ENCODE data around the gene TMEM132A. TPM values are rescaled to one million over a fixed set of nuclear protein-coding genes. Genes with fewer than 3 reads are reported as not detected.

Gene TMEM132A
- total RNA-seq, 1 donor from 2014 or later: 164 TPM

GRCh38 chr11:60951606-60951903, 27.3 kb downstream of the TMEM132A start:
- H3K27me3 Mint-ChIP-seq (ENCODE audit: unreplicated experiment): peaks cover 13% of the 10 kb centered on the region
- H3K36me3 Mint-ChIP-seq (ENCODE audit: low read depth, unreplicated experiment): no peaks in the 10 kb centered on the region

DNA sequence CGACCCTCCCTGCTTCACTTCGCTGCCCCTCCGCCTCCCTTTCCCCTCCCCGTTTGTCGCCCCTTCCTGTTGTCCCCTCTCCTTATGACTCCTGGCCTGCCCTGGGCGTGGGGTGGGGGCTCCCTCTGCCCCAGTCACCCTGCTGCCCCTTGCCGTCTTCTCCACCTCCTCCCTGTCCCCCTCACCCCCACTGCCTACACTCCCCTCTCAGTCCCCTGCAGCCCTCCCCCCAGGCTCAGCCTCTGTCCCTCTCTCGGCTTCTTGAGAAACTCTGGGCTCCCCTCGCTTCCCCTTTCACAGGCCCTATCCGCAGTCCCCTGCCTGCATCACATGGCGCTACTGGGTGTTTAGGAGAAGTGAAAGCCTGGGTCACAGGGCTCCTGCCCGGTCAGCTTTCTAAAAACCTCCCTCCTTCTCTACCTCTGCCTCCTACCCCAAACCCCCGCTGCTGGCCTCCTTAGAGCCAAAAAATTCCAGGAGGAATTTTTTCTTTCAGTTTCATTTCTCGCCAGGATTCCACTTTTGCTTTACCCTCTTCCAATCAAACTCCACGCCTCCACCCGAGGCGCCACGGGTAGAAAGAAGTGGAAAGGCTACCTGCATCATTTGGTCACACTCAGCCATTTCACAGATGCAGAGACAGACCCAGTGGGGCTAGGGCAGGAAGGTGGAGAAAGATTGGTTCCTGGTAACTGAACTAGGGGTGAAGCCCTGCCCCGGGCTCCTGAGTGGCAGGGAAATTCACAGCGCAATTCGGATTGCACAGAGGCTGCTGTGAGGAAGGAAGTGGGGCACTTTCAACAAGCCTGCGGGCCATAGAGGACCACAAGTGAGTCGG, 27.9 kb downstream of the TMEM132A start, which contains the start of gene SLC15A3:
Gene SLC15A3, minus strand, starts transcription at position 273 of the 838 bp plus-strand sequence. CDS start 625 bp downstream, outside the sequence.
- TF ChIP-seq, protein P1, sequence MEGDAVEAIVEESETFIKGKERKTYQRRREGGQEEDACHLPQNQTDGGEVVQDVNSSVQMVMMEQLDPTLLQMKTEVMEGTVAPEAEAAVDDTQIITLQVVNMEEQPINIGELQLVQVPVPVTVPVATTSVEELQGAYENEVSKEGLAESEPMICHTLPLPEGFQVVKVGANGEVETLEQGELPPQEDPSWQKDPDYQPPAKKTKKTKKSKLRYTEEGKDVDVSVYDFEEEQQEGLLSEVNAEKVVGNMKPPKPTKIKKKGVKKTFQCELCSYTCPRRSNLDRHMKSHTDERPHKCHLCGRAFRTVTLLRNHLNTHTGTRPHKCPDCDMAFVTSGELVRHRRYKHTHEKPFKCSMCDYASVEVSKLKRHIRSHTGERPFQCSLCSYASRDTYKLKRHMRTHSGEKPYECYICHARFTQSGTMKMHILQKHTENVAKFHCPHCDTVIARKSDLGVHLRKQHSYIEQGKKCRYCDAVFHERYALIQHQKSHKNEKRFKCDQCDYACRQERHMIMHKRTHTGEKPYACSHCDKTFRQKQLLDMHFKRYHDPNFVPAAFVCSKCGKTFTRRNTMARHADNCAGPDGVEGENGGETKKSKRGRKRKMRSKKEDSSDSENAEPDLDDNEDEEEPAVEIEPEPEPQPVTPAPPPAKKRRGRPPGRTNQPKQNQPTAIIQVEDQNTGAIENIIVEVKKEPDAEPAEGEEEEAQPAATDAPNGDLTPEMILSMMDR (IDR thresholded peaks at IDR 0.05; ENCODE audit: unreplicated experiment): no peak
- Mint-ChIP-seq H3K27me3 (ENCODE audit: unreplicated experiment) (peaks cover 13% of the 10 kb centered on the region), H3K4me1 (ENCODE audit: unreplicated experiment) (peaks cover 3% of the 10 kb centered on the region), H3K4me3 (ENCODE audit: unreplicated experiment) (peak within 1 kb of the TSS; percentile 77), H3K9me3 (ENCODE audit: unreplicated experiment) (no peaks in the 10 kb centered on the region), H3K36me3 (ENCODE audit: low read depth, unreplicated experiment) (no peaks in the 10 kb centered on the region), H3K27ac (ENCODE audit: unreplicated experiment) (no peak within 1 kb of the TSS)
- no peak for DNase-seq (ENCODE audit: low spot score)

More at GRCh38 chr11:60951606-60951903, 27.3 kb downstream of the TMEM132A start:
- DNase-seq (ENCODE audit: low spot score): no peak
- peak overlapping the region; percentile 69 for H3K4me3 Mint-ChIP-seq (ENCODE audit: unreplicated experiment)
- H3K9me3 Mint-ChIP-seq (ENCODE audit: unreplicated experiment): no peaks in the 10 kb centered on the region
- H3K4me1 Mint-ChIP-seq (ENCODE audit: unreplicated experiment): peaks cover 3% of the 10 kb centered on the region
- TF ChIP-seq, protein P1 (IDR thresholded peaks at IDR 0.05; ENCODE audit: unreplicated experiment): no peak
- H3K27ac Mint-ChIP-seq (ENCODE audit: unreplicated experiment): no peak overlapping the region

- Mint-ChIP-seq H3K36me3 (ENCODE audit: low read depth, unreplicated experiment) (no peaks in the 10 kb centered on the region), H3K27ac (ENCODE audit: unreplicated experiment) (no peak overlapping the region), H3K4me1 (ENCODE audit: unreplicated experiment) (peaks cover 3% of the 10 kb centered on the region), H3K27me3 (ENCODE audit: unreplicated experiment) (peaks cover 13% of the 10 kb centered on the region), H3K4me3 (ENCODE audit: unreplicated experiment) (peak overlapping the region; percentile 65), H3K9me3 (ENCODE audit: unreplicated experiment) (no peaks in the 10 kb centered on the region)
- TF ChIP-seq, protein P1 (IDR thresholded peaks at IDR 0.05; ENCODE audit: unreplicated experiment): no peak
- DNase-seq (ENCODE audit: low spot score): no peak
Observed at GRCh38 chr11:60952742-60953170, 28.5 kb downstream of the TMEM132A start.

DNA sequence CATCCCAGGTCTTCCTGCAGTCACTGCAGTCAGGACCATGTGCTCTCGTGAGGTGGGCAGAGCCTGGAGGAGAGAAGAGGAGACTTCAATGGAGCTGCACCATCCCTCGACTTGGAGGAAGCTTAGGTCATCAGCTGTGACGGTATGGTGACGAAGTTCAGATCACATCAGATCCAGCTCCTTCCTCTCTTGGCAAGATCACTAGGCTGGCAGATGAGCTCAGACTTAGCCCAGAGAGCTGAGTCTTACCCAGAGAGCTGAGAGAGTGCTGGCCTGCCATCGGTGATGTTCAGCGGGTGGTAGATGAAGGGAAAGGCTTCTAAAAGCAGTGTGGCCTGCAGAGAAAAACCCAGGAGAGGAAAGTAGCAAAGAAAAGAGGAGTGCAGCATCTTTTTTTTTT, 29.5 kb downstream of the TMEM132A start:
- H3K4me1 Mint-ChIP-seq (ENCODE audit: unreplicated experiment): peaks cover 3% of the 10 kb centered on the region
- H3K27me3 Mint-ChIP-seq (ENCODE audit: unreplicated experiment): peaks cover 13% of the 10 kb centered on the region
- no peak overlapping the region for H3K27ac Mint-ChIP-seq (ENCODE audit: unreplicated experiment)
- H3K4me3 Mint-ChIP-seq (ENCODE audit: unreplicated experiment): no peak overlapping the region
- H3K9me3 Mint-ChIP-seq (ENCODE audit: unreplicated experiment): no peaks in the 10 kb centered on the region
- TF ChIP-seq, protein P1 (IDR thresholded peaks at IDR 0.05; ENCODE audit: unreplicated experiment): no peak
- no peak for DNase-seq (ENCODE audit: low spot score)
- no peaks in the 10 kb centered on the region for H3K36me3 Mint-ChIP-seq (ENCODE audit: low read depth, unreplicated experiment)

GRCh38 chr11:60954421-60954820, 30.2 kb downstream of the TMEM132A start:
- H3K4me1 Mint-ChIP-seq (ENCODE audit: unreplicated experiment): peaks cover 3% of the 10 kb centered on the region
- peaks cover 13% of the 10 kb centered on the region for H3K27me3 Mint-ChIP-seq (ENCODE audit: unreplicated experiment)

More at GRCh38 chr11:60954421-60954820, 30.2 kb downstream of the TMEM132A start:
- H3K9me3 Mint-ChIP-seq (ENCODE audit: unreplicated experiment): no peaks in the 10 kb centered on the region
- H3K4me3 Mint-ChIP-seq (ENCODE audit: unreplicated experiment): no peak overlapping the region
- DNase-seq (ENCODE audit: low spot score): no peak
- H3K27ac Mint-ChIP-seq (ENCODE audit: unreplicated experiment): no peak overlapping the region
- no peaks in the 10 kb centered on the region for H3K36me3 Mint-ChIP-seq (ENCODE audit: low read depth, unreplicated experiment)
- TF ChIP-seq, protein P1 (IDR thresholded peaks at IDR 0.05; ENCODE audit: unreplicated experiment): no peak

Measured in endothelial cell (in vitro differentiated cells).